GM10847 (cell line): ENCODE results near the gene YIF1A.

Source experiments
- POLR2A ChIP-seq: IDR thresholded peaks from 2 replicates; pipeline ENCODE4 v1.6.1; 2011; ENCODE audit not compliant: insufficient read length; ENCODE audit errors: extremely low read depth

The YIF1A gene, protein sequence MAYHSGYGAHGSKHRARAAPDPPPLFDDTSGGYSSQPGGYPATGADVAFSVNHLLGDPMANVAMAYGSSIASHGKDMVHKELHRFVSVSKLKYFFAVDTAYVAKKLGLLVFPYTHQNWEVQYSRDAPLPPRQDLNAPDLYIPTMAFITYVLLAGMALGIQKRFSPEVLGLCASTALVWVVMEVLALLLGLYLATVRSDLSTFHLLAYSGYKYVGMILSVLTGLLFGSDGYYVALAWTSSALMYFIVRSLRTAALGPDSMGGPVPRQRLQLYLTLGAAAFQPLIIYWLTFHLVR

GRCh38 chr11:66288671-66289547, at the start of gene YIF1A:
YIF1A (minus strand) TSS chr11:66289143; CDS start chr11:66288985, 158 bp downstream.
- TF ChIP-seq POLR2A, result peak; percentile 77

GRCh38 chr11:66337103-66337899, 48.4 kb upstream of the YIF1A start:
- no peak for TF ChIP-seq POLR2A

- TF ChIP-seq POLR2A, result no peak
Observed at GRCh38 chr11:66336234-66337102, 47.5 kb upstream of the YIF1A start, which contains the start of gene RIN1. RIN1 (minus strand) TSS chr11:66336434; CDS start chr11:66336402, 32 bp downstream.

DNA sequence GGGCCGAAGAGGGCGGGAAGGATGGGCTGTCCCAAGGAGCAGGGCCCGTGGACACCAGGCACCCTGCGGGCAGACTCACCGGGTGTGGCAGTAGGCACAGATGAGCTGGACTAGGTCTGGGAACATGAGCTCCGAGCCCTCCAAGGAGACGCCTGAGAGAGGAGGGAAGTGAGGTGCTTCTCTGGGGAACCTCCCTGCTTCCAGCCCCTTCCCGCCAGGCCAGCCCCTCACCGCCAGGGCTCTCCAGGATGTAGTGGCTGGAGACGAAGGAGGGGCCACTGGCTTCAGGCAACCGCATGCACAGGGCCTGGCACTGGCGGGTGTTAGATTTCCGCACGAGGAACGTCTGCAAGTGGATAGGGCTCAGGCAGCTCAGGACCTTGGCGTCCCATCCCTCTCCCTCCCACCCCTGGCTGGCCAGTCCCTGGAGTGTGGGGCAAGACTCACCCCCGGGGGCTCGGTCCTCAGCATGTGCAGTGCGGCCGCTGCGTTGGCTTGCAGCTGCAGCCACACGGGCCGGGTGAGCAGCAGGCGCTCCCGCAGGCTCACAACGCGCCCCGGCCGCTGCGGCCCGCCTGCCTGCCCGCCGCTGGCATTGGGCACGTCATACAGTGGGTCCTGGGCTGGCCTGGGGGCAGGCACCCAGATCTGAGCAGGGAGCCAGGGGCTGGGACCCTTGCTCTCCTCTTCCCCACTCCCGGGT, 46.7 kb upstream of the YIF1A start:
- no peak for TF ChIP-seq POLR2A

- TF ChIP-seq POLR2A, result no peak
Observed at GRCh38 chr11:66334605-66335442, 45.9 kb upstream of the YIF1A start.

GRCh38 chr11:66333896-66334604, 45.1 kb upstream of the YIF1A start:
- TF ChIP-seq POLR2A, result no peak

DNA sequence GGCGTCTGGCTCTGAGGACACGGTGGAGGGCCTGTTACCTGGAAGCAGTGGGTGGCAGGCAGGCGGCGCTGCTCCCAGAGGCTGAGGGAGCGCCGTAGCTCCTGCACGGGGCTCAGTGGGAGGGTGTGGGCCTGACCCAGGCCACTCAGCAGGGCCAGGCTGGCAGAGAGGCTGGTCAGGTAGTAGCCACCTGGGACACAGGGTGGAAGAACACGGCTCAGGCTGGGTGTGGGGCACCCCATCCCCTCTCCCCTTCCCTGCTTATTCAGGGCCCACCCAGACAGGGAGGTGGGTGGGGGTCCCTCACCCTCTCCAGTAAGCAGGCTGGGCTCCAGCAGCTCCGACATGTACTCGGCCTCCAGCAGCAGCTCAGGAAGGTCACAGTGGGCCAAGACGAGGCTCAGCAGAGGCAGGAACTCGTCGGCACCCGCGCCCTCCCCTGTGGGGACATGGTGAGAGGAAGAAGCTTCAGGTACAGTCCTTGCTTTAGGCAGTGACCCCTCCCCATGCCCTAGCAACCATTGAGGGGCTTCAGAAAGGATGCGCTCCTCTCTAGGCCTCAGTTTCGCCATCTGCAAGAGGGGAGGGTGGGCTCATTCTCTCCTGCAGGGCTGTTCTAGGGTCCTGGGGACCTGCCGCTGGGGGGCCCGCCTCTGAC, 44.4 kb upstream of the YIF1A start:
- no peak for TF ChIP-seq POLR2A

DNA sequence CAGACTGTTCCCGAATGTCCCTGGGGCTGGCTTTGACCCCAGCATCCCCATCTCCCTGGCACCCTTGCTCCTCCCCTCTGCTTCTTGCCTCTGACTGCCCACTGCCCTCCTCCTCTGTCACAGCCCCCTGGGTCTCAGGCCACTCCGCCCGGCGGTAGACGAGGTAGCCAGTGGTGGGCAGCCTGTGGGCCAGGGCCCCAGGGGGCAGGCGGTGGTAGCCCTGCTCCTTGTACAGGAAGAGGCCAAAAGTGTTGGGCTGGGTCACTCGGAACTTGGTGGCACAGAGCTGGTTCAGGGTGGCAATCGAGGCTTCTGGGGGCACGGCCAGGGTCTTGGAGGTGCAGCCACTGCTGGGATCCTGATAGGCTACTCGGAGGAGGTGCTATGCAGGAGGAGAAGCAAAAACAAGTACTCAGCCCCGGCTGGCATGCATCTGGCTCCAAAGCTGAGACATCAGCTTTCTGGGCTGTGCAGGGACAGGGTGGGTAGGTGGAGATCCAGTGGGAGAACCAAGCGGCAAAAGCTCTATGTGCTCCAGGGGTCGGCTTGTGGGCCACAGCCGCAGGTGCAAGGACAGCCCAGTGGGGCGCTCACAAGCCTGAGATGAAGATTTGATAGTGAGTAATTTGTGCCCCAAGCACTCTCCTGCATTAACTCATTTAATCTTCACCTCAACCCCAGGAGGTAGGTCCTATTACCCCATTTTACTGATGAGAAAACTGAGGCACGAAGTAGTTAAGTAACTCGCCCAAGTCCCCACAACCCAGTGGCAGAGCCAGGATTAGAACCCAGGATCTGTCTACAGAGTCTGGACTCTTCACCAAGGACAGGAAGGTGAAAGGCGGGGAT, 43.7 kb upstream of the YIF1A start:
- TF ChIP-seq POLR2A, result no peak

- no peak for TF ChIP-seq POLR2A
Observed at GRCh38 chr11:66331542-66332370, 42.8 kb upstream of the YIF1A start.

GRCh38 chr11:66330931-66331330, 42.0 kb upstream of the YIF1A start:
- no peak for TF ChIP-seq POLR2A
